CD14-positive monocyte (primary cell): Measurements from ENCODE around the gene GRID1. TPM values are rescaled to one million over a fixed set of nuclear protein-coding genes. Genes with fewer than 3 reads are reported as not detected.
A peak's percentile ranks its signal among the peaks of the same experiment; 100 is the strongest.

Source experiments
- DNase-seq, 3 donors: peaks; one replicate each; pipeline ENCODE4 v3.0.0-alpha.2; 2011 to 2022
- H2AFZ ChIP-seq: 2 replicates; pipeline ENCODE4 v1.6.0; 2012; ENCODE audit warnings: mild to moderate bottlenecking, low read depth, low read length, inconsistent platforms; ENCODE audit not compliant: insufficient read depth, poor library complexity, severe bottlenecking
- H3K27ac ChIP-seq, 2 donors: 1 replicate in 1 of 2; 2 replicates in 1 of 2; pipeline ENCODE4 v1.5.1; 2012 to 2013; ENCODE audit warnings: low read length in 2 of 2, control low read depth in 1 of 2, inconsistent platforms in 1 of 2, low read depth in 1 of 2, mild to moderate bottlenecking in 1 of 2
- H3K27me3 ChIP-seq, 2 donors: one replicate each; pipeline versions ENCODE4 v1.6.0 to v1.6.1; 2011 to 2013; ENCODE audit warnings: low read length in 2 of 2; ENCODE audit not compliant: control insufficient read depth in 2 of 2, insufficient read depth in 2 of 2
- H3K36me3 ChIP-seq, 2 donors: replicated peaks in 1 of 2; 1 replicate in 1 of 2; 2 replicates in 1 of 2; pipeline versions ENCODE4 v1.5.1 to v1.6.1; 2012 to 2013; ENCODE audit warnings: low read length in 2 of 2, control low read depth in 1 of 2, inconsistent platforms in 1 of 2, mild to moderate bottlenecking in 1 of 2; ENCODE audit not compliant: insufficient read depth in 2 of 2, control insufficient read depth in 1 of 2
- H3K4me1 ChIP-seq, 2 donors: 1 replicate in 1 of 2; 2 replicates in 1 of 2; pipeline versions ENCODE4 v1.5.1 to v1.6.1; 2012 to 2013; ENCODE audit warnings: low read length in 2 of 2, control low read depth in 1 of 2, inconsistent platforms in 1 of 2, mild to moderate bottlenecking in 1 of 2, moderate library complexity in 1 of 2; ENCODE audit not compliant: insufficient read depth in 2 of 2, control insufficient read depth in 1 of 2
- H3K4me2 ChIP-seq: replicated peaks from 2 replicates; pipeline ENCODE3; 2012; ENCODE audit warnings: low read length, moderate library complexity, mild to moderate bottlenecking; ENCODE audit not compliant: poor library complexity, severe bottlenecking; ENCODE audit errors: extremely low read depth
- H3K4me3 ChIP-seq, 3 experiments: fragments of 200-600 bp in 1 of 3; sonication (generic) in 1 of 3; replicated peaks in 1 of 3; 1 replicate in 2 of 3; 2 replicates in 1 of 3; pipeline ENCODE4 v1.5.1; 2011 to 2013; ENCODE audit warnings: low read length in 3 of 3, mild to moderate bottlenecking in 3 of 3, control low read depth in 2 of 3, low read depth in 2 of 3, inconsistent platforms in 1 of 3, moderate library complexity in 1 of 3
- H3K79me2 ChIP-seq: 2 replicates; pipeline ENCODE4 v1.6.0; 2012; ENCODE audit warnings: mild to moderate bottlenecking, control low read depth, inconsistent platforms, low read length, moderate library complexity; ENCODE audit not compliant: insufficient read depth
- H3K9ac ChIP-seq: 2 replicates; pipeline ENCODE4 v1.6.0; 2017; ENCODE audit warnings: low read length, mild to moderate bottlenecking; ENCODE audit not compliant: insufficient read depth, poor library complexity, severe bottlenecking
- H3K9me3 ChIP-seq, 2 donors: replicated peaks in 1 of 2; 1 replicate in 1 of 2; 2 replicates in 1 of 2; pipeline versions ENCODE4 v1.5.1 to v1.6.1; 2012 to 2013; ENCODE audit warnings: low read length in 2 of 2, control low read depth in 1 of 2; ENCODE audit not compliant: control insufficient read depth in 1 of 2, insufficient read depth in 1 of 2
- H4K20me1 ChIP-seq: 2 replicates; pipeline ENCODE4 v1.6.0; 2012; ENCODE audit warnings: mild to moderate bottlenecking, low read length, control low read depth, moderate library complexity; ENCODE audit not compliant: insufficient read depth
- H3K27ac Mint-ChIP-seq, 7 donors: one replicate each; pipeline ENCODE4 v1.8.0; 2020; ENCODE audit warnings: mild to moderate bottlenecking in 7 of 7, mixed read lengths in 7 of 7, moderate library complexity in 6 of 7, inconsistent platforms in 2 of 7
- H3K27me3 Mint-ChIP-seq, 3 donors: one replicate each; pipeline ENCODE4 v1.8.0; 2021 to 2022; ENCODE audit warnings: low read depth in 3 of 3, mild to moderate bottlenecking in 3 of 3, mixed read lengths in 3 of 3, moderate library complexity in 3 of 3, inconsistent platforms in 1 of 3
- H3K36me3 Mint-ChIP-seq, 2 donors: one replicate each; pipeline ENCODE4 v1.8.0; 2020; ENCODE audit warnings: mixed read lengths in 2 of 2, inconsistent platforms in 1 of 2, mild to moderate bottlenecking in 1 of 2
- H3K4me1 Mint-ChIP-seq: one replicate; pipeline ENCODE4 v1.8.0; 2020; ENCODE audit warnings: mild to moderate bottlenecking, mixed read lengths
- H3K4me3 Mint-ChIP-seq, 2 donors: one replicate each; pipeline ENCODE4 v1.8.0; 2020; ENCODE audit warnings: mild to moderate bottlenecking in 2 of 2, mixed read lengths in 2 of 2, moderate library complexity in 1 of 2
- H3K9me3 Mint-ChIP-seq, 7 donors: one replicate each; pipeline ENCODE4 v1.8.0; 2020 to 2022; ENCODE audit warnings: mixed read lengths in 7 of 7, mild to moderate bottlenecking in 6 of 7, moderate library complexity in 6 of 7, inconsistent platforms in 2 of 7
- CTCF ChIP-seq: fragments of 200-600 bp; IDR thresholded peaks from one replicate; pipeline ENCODE4 v1.8.0; 2022; ENCODE audit warnings: antibody characterized with exemption, mild to moderate bottlenecking
- WGBS: methylation state at CpG from one replicate; pipeline ENCODE4 v1.1.5; 2013; ENCODE audit warnings: missing lambda C conversion rate; ENCODE audit not compliant: insufficient coverage; 5-methylcytosine and 5-hydroxymethylcytosine counted together
- intact Hi-C, 2 donors: fragments of 100-400 bp; cut with micrococcal nuclease; formaldehyde crosslinking; loops; one replicate each; pipeline versions ENCODE4 v1.15.0 to v1.15.1; 2023
- polyA plus RNA-seq, 3 donors: library from polyadenylated mRNA; depleted of rRNA in 1 of 3; unstranded in 2 of 3; stranded (reverse) in 1 of 3; fragments of 300-500 nt in 2 of 3; fragments of >200 nt in 1 of 3; fragmentation: Illumina TruSeq in 2 of 3; gene quantifications; 1 replicate in 2 of 3; 2 replicates in 1 of 3; pipeline ENCODE4 v1.2.3, GENCODE V29; 2012 to 2021

Gene GRID1
- polyA plus RNA-seq, 3 donors = not detected

DNA sequence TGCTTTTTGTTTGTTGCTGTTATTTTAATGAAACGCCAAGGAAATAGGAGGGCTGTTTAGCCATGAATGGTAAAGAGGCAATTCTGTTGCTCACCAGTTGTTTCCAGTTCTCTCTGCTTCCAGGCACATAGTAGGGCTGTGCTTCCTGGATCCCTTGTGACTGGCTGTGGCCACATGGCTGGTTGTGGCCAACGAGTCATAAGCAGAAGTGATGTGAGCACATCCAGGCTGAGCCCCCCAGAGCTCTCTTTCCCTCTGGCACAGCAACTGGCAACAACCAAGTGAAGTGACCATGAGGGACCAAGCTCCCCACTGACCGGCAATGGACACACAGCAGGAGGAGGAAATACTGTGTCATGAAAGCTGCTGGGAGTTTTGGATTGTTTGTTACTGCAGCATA, 10.3 kb downstream of the GRID1 start:
- Mint-ChIP-seq H3K36me3 (peaks cover 0 to 4% of the 10 kb centered on the region in 2 donors), H3K27me3 (peaks cover 0 to 11% (median 7%) of the 10 kb centered on the region in 3 donors), H3K4me1 (peaks cover 49% of the 10 kb centered on the region), H3K4me3 (no peak overlapping the region), H3K27ac (peak overlapping the region; percentile 10 to 90 (median 66)), H3K9me3 (peaks cover 2 to 9% (median 8%) of the 10 kb centered on the region in 7 donors)
- peak in 2 of 3 donors; percentile 14 to 40 for DNase-seq
- no peak overlapping the region for H2AFZ ChIP-seq
- TF ChIP-seq CTCF = no peak
- no peaks in the 10 kb centered on the region for H3K36me3 ChIP-seq
- intact Hi-C loops = no loop called here
- peaks cover 0 to 4% of the 10 kb centered on the region in 2 donors for H3K9me3 ChIP-seq
- H3K9ac ChIP-seq = no peak overlapping the region
- H3K4me1 ChIP-seq = peaks cover 43 to 49% of the 10 kb centered on the region in 2 donors
- peak overlapping the region in 1 of 3 experiments; percentile 7 for H3K4me3 ChIP-seq
- 0% methylated on average over 1 of the region's 3 CpGs for WGBS
- no peak overlapping the region for H3K4me2 ChIP-seq
- no peaks in the 10 kb centered on the region for H3K79me2 ChIP-seq
- no peaks in the 10 kb centered on the region for H4K20me1 ChIP-seq
- H3K27ac ChIP-seq = peak overlapping the region; percentile 14 to 74
- H3K27me3 ChIP-seq = no peaks in the 10 kb centered on the region

DNA sequence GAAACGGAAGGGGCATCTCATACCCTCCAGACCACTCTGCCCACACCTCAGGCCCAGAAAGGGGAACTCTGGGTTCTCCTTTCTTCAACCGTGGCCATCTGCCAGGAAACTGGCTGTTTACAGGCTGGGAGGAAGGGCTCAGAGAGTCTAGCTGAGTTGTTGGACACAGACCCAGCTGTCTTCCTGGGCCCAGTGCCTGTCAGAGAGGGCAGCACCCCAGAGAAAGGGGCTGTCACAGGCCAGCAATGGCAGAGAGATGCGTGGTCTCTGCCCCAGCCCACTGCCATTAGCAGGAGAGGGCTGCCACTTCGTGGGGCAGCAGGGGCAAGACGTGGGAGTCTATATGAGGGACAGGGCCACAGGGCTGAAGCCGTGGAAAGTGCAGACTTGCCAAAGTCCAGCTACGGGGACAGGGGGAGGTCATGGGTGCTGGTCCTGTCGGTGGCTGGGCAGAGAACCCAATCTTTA, 11.0 kb downstream of the GRID1 start:
- H3K27ac ChIP-seq = peak overlapping the region; percentile 69 to 74
- H3K27me3 ChIP-seq = no peaks in the 10 kb centered on the region
- H3K9me3 ChIP-seq = peaks cover 0 to 4% of the 10 kb centered on the region in 2 donors
- TF ChIP-seq CTCF = no peak
- peak overlapping the region; percentile 20 to 83 for H3K4me3 Mint-ChIP-seq
- H4K20me1 ChIP-seq = no peaks in the 10 kb centered on the region
- H3K79me2 ChIP-seq = no peaks in the 10 kb centered on the region
- intact Hi-C loops = no loop called here
- H3K4me1 ChIP-seq = peaks cover 43 to 44% of the 10 kb centered on the region in 2 donors
- peaks cover 46% of the 10 kb centered on the region for H3K4me1 Mint-ChIP-seq
- no peaks in the 10 kb centered on the region for H3K36me3 ChIP-seq
- peaks cover 2 to 9% (median 8%) of the 10 kb centered on the region in 7 donors for H3K9me3 Mint-ChIP-seq
- H3K27ac Mint-ChIP-seq = peak overlapping the region; percentile 81 to 91 (median 87)
- H3K36me3 Mint-ChIP-seq = peaks cover 0 to 4% of the 10 kb centered on the region in 2 donors
- H3K4me2 ChIP-seq = peak overlapping the region; percentile 58
- H3K9ac ChIP-seq = peak overlapping the region; percentile 38
- H3K27me3 Mint-ChIP-seq = peaks cover 1 to 10% (median 7%) of the 10 kb centered on the region in 3 donors
- peak; percentile 72 to 84 (median 76) for DNase-seq
- WGBS = 8% methylated on average over 5 of the region's 8 CpGs
- peak overlapping the region; percentile 73 for H2AFZ ChIP-seq
- H3K4me3 ChIP-seq = peak overlapping the region in 1 of 3 experiments; percentile 37
